HG03460 (cell line): ENCODE results near the gene ZNF555.
"Not testable (repeated sequence)": the region's sequence is repeated elsewhere in the genome, so short reads cannot be mapped to it uniquely, and the experiment has no call there.

Experiments used
- ATAC-seq: cut with Tn5 transposase; IDR thresholded peaks from one replicate; pipeline ENCODE4 v1.9.1; 2021; ENCODE audit not compliant: unreplicated experiment

ZNF555 gene

GRCh38 chr19:2867025-2867991 lies 26.0 kb downstream of the ZNF555 start, which contains the start of gene ZNF556:
Gene ZNF556 (plus strand): TSS chr19:2867335. CDS start chr19:2867422, 87 bp downstream.
- ATAC-seq: no peak

DNA sequence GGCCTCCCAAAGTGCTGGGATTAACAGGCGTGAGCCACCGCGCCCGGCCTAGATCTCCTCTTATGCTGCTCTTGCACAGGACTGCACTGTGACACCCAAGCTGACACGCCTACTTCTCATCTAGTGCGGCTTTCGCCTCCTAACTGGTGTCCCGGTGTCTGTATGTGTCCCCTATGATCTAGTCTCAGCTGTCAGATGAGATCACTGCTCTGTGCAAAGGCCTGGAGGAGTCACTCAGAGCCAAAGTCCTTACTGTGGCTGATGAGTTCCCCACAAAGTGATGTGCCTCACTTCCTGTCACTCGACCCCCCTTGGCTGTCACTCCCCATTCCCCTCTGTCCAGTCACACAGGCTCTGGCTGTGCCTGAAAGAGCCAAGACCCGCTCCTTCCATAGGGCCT lies 28.3 kb downstream of the ZNF555 start:
- no peak for ATAC-seq

DNA sequence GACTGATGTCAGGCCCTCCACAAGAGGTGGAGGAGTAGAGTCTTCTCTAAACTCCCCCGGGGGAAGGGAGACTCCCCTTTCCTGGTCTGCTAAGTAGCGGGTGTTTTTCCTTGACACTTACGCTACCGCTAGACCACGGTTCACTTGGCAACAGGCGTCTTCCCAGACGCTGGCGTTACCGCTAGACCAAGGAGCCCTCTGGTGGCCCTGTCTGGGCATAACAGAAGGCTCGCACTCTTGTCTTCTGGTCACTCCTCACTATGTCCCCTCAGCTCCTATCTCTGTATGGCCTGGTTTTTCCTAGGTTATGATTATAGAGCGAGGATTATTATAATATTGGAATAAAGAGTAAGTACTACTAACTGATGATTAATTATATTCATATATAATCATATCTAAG lies 30.9 kb downstream of the ZNF555 start:
- not testable (repeated sequence) for ATAC-seq

- no peak for ATAC-seq
Measured at GRCh38 chr19:2877398-2878331, 36.4 kb downstream of the ZNF555 start.

- no peak for ATAC-seq
Measured at GRCh38 chr19:2883686-2884439, 42.6 kb downstream of the ZNF555 start.

DNA sequence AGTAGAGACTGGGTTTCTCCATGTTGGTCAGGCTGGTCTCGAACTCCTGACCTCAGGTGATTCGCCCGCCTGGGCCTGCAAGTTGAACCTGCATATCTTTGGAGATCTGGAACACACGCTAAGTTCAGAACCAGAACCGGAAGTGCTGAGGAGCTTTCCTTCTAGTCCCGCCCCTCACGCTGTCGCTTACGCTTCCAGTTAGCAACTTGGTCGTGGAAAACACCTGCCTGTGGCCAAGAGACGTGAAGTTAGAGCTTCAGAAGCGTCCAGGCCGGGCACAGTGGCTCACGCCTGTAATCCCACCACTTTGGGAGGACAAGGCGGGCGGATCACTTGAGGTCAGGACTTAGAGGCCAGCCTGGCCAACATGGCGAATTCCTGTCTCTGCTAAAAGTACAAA lies 44.5 kb downstream of the ZNF555 start:
- ATAC-seq: no peak

DNA sequence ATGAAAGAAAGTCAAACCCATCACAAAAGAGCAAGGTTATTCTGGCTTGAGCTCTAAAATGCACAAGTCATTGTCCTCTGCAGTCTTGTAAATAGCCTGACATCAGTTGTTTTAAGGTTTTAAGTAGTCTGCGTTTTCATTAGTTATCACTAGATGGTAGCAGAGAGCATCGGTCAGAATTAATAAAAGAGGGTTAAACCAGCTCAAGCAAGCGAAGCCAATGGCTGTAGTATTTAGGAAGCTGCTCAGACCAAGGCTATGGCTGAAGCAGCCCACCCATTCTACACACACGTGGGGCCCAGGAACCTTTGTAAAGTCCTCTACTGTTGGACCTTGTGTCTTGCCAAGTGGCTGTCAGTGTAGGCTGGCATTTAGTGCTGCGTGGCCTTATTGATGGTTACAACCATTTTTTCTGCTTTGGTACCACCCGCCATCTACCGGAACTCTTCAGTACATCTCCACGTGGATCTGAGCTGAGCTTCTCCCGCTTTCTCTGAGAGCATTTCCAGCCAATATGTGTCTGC lies 46.2 kb downstream of the ZNF555 start:
- ATAC-seq: no peak

DNA sequence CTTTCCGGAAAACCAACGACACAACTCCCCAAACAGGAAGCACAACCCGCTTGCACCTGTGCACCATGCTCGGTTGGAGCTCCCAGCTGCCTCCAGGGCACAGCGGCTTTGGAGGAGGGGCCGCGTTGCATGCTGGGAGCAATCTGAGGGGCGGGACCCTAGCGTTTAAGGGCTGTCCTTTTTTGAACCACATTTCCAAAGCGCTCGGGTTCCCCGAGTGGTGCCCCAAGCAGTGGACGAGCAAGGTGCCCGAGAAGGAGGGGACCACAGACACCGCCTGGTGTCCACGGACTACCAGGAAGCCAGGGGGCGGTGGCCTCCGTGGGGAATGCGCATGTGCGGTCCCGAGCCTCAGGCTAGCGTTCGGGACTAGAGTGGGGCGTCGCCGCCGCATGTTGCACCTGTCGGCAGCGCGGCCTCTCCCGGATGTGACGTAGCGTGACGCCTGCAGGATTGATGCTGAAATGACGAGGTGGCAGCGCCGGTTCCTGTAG lies 47.5 kb downstream of the ZNF555 start:
- no peak for ATAC-seq

DNA sequence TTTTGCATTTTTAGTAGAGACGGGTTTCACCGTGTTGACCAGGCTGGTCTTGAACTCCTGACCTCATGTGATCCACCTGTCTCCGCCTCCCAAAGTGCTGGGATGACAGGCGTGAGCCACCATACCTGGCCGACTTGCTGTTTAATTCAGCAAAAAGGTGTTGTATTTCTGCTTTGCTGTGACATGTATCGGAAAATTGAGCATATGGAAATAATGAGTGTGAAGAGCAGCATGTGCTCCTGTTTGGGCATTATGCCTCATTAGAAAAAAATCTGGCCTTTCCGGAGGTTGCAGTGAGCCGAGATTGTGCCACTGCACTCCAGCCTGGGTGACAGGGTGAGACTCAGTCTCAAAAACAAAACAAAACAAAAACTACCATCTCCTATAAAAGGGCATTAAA lies 49.3 kb downstream of the ZNF555 start:
- ATAC-seq: not testable (repeated sequence)

- no peak for ATAC-seq
Measured at GRCh38 chr19:2896694-2897093, 55.4 kb downstream of the ZNF555 start.

DNA sequence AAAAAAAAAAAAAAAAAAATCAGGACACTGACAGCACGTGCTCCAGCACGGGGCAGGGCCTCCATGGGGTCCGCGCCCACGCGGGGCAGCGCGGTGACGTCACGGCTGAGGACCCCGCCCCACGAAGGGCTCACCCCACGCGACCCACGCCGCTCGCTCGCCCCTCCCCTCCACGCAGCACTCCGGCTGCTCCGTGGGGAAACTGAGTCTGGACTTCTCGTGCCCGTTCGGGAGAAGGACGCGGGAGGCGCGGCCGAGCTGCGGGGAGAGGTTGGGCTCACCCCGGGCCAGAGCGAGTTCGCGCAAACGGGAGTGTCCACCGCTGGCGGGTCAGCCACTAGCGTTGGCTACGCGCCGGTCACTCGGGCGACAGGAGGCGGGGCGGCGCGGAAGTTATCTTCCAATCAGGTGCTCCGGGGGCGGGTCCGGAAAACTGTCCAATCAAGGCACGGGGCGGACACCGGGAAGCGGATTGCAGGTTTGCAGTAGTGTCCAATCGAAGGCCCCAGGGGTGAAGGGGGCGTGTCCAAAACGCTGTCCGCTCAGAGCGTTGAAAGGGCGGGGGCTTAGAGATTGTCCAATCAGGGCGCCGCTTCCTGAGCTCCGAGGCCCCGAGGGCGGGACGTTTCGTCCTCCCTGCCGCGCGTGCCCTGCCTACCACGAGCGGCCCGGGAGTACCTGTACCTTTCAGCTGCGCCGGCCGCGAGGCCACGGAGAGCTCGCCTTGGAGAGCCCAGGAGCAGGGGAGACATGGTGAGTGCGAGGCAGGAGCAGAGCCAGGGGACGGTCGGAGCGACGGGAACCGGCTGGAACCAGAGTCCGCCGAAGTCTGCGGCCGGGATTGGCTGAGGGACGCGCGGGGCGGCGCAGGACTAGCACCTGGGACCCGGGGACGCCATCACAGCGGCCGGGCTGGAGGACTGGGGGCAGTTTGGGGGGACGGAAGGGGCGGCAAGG lies 59.3 kb downstream of the ZNF555 start, which contains the start of gene ZNF57:
Gene ZNF57 (plus strand): TSS at position 633 of the 957 bp plus-strand sequence. CDS start 118 bp downstream, at position 751.
- peak; percentile 93 for ATAC-seq

DNA sequence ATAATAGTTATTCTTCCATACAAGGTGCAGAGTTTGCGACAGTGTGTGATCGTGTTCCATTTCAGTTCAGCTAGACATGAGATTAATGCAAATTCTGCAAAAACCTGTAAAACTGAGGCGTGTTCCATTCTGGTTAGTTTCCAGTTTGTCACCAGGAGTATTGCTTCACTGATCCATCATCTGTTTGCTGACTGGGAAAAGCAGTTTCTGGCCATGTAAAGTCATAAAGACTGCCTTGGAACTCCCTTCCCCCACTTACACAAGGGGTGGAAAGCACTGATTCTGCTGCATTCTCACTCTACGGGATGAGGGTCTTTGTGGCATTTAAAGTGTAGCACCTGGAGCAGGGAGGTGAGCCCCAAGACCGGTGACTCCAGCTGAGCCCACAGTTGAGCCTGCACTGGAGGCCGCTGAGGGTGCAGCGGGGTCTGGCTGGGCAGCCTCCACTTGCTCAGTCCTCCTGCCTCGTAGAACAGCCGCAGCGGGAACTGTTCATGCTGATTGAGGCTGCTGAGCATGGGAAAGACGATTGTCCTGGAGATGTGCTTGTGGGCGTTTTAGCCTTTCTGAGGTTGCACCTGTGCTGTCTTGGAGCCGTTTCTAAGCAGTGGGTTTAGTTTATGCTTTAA lies 61.4 kb downstream of the ZNF555 start:
- ATAC-seq: no peak

- not testable (repeated sequence) for ATAC-seq
Measured at GRCh38 chr19:2903326-2903725, 62.1 kb downstream of the ZNF555 start.

- ATAC-seq: no peak
Measured at GRCh38 chr19:2905918-2906519, 64.7 kb downstream of the ZNF555 start.

DNA sequence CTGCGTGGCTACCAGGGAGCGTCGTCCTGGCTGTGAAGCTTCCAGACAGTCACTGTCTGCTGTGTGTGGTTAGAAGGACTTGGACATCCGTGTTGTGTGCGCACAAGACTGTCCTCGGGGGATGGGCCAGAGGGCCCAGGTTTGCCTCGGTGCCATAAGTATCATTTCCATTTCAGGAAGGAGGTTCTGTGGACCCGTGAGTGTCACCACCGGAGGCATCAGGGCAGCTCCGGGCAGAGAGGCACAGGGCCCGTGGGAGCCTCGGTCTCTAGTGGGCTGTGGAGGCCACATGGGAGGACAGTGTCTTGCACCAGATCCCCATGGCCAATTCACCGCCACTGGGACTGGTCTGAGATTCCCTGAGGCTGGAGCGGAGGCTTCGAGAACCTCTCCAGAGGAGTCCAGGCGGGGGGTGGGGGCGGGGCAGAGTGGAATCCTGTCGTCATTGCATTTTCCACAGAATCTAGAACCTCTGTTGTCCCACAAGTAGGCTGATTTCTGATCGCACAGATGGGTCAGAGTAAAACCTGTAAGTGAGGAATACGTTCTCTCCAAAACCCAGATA lies 65.4 kb downstream of the ZNF555 start:
- no peak for ATAC-seq
